T-helper 1 cell treated with Interleukin-12 subunit alpha and Interleukin-12 subunit beta and Interleukin-4 antibody, amounts not matched to agents 30 μg/mL and 1 μg/mL, for 36 hours (primary cell): Measurements from ENCODE around the gene SLC35F3.

Experiments
- H3K27ac Mint-ChIP-seq: one replicate; pipeline ENCODE4 v1.8.0; 2021; ENCODE audit warnings: mild to moderate bottlenecking, mixed read lengths
- H3K27me3 Mint-ChIP-seq: one replicate; pipeline ENCODE4 v1.8.0; 2021; ENCODE audit warnings: low read depth, mixed read lengths
- H3K36me3 Mint-ChIP-seq: one replicate; pipeline ENCODE4 v1.8.0; 2021; ENCODE audit warnings: low read depth, mixed read lengths
- H3K4me1 Mint-ChIP-seq: one replicate; pipeline ENCODE4 v1.8.0; 2021; ENCODE audit warnings: low read depth, mixed read lengths
- H3K4me3 Mint-ChIP-seq: one replicate; pipeline ENCODE4 v1.8.0; 2021; ENCODE audit warnings: mild to moderate bottlenecking, moderate library complexity, mixed read lengths
- H3K9me3 Mint-ChIP-seq: one replicate; pipeline ENCODE4 v1.8.0; 2021; ENCODE audit warnings: mixed read lengths

SLC35F3 gene

DNA sequence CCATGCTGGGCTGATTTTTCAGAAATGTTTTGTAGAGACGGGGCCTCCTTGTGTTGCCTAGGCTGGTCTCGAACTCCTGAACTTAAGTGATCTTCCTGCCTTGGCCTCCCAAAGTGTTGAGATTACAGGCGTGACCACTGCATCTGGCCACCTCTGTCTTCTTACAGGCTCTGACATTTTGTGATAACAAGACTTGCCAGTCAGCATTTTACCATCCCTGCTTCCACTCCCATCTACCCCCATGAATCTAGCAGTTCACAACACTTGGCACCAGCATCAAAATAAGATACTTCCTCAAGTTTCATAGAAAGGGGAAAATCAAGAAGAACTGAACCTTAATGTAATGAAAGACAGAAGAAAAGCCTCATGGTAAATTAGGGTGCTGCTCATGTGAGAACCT lies 32.4 kb downstream of the SLC35F3 start:
- H3K27me3 Mint-ChIP-seq: no peaks in the 10 kb centered on the region
- H3K27ac Mint-ChIP-seq: no peak overlapping the region
- H3K4me1 Mint-ChIP-seq: no peaks in the 10 kb centered on the region
- H3K36me3 Mint-ChIP-seq: no peaks in the 10 kb centered on the region
- no peaks in the 10 kb centered on the region for H3K9me3 Mint-ChIP-seq
- H3K4me3 Mint-ChIP-seq: no peak overlapping the region

DNA sequence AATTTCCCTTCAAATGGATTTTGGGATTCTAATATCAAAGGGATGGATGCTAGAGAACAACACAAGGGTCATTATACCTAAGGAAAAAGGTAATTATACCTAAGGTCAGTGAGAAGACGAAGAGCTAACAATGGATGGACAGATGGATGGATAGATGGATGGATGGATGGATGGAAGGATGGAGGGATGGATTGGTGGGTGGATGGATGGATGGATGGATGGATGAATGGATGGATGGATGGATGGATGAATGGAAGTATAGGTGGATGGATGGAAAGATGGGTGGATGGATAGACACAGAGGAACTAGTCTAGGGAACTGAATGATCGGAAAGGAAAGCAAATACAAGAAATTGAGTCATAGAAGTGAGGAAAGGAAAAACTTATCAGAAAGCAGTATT lies 34.0 kb downstream of the SLC35F3 start:
- Mint-ChIP-seq H3K9me3 (no peaks in the 10 kb centered on the region), H3K27me3 (no peaks in the 10 kb centered on the region)

DNA sequence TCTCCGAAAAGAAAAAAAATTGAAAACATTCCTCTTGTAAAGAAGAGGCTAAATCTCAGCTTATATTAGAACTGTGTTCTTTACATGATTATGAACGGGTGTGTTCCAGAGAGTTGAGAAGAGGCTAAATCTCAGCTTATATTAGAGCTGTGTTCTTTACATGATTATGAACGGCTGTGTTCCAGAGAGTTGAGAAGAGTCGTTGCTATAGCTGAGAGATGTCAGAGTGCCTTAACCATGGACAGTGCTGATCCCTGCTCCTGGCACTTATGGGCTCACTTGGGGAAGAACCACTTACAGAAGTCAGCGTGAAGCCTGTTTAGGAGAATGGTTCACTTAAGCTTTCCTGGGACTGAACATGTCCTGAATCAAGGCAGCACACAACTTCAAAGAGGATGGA lies 35.0 kb downstream of the SLC35F3 start:
- H3K4me3 Mint-ChIP-seq: no peak overlapping the region
- H3K36me3 Mint-ChIP-seq: no peaks in the 10 kb centered on the region
- H3K4me1 Mint-ChIP-seq: no peaks in the 10 kb centered on the region
- no peaks in the 10 kb centered on the region for H3K9me3 Mint-ChIP-seq
- H3K27ac Mint-ChIP-seq: no peak overlapping the region
- H3K27me3 Mint-ChIP-seq: no peaks in the 10 kb centered on the region

More for the DNA sequence above, 34.0 kb downstream of the SLC35F3 start:
- H3K27ac Mint-ChIP-seq: no peak overlapping the region
- H3K4me3 Mint-ChIP-seq: no peak overlapping the region
- H3K36me3 Mint-ChIP-seq: no peaks in the 10 kb centered on the region
- H3K4me1 Mint-ChIP-seq: no peaks in the 10 kb centered on the region

DNA sequence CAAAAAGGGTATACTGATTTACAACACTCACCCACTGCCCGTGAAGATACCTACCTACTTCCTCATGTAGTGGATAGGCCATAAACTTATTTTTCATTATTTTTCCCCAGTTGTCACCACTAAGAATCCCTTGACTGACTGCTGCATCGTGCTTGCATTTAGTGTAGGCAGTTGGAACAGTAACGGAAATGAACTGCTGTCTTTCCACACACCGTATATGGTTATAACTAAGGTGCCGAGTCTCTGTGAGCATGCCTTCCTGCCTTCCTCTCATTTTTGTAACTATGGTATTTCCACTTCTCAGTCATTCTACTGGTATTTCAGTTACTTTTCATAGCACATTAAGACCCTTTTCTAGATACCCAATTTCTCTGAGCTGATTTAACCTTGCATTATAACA lies 36.4 kb downstream of the SLC35F3 start:
- Mint-ChIP-seq H3K27ac (no peak overlapping the region), H3K27me3 (no peaks in the 10 kb centered on the region), H3K4me3 (no peak overlapping the region), H3K9me3 (no peaks in the 10 kb centered on the region), H3K4me1 (no peaks in the 10 kb centered on the region), H3K36me3 (no peaks in the 10 kb centered on the region)

DNA sequence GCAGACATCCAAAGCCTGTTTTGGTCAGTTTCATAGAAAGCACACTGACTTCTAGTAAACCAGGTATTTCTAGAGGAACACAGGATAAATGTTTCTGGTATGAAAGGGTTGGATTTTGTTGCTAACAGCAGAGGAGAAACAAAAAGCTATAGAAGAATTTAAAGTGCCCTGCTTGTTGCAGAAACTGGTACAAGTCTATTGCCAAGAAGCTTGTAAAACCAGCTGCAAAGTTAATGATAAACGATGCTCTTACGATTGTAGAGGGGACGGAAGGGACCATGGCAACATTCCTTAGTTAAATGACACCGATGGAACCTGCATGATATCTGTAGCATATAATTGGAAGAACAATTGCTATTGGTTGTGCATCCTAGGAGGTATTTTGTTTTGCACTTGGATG lies 40.1 kb downstream of the SLC35F3 start:
- H3K27ac Mint-ChIP-seq: no peak overlapping the region
- no peaks in the 10 kb centered on the region for H3K36me3 Mint-ChIP-seq
- H3K4me1 Mint-ChIP-seq: no peaks in the 10 kb centered on the region

DNA sequence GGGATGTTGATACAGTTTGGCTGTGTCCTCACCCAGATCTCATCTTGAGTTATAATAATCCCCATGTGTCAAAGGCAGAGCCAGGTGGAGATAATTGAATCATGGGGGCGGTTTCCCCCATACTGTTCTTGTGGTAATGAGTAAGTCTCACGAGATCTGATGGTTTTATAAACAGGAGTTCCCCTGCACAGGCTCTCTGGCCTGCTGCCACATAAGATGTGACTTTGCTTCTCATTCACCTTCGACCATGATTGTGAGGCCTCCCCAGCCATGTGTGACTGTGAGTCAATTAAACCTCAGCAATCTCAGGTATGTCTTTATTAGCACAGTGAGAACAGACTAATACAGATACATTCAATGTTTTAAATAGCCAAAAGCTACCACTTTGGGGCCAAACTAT lies 41.1 kb downstream of the SLC35F3 start:
- no peak overlapping the region for H3K4me3 Mint-ChIP-seq
- H3K9me3 Mint-ChIP-seq: no peaks in the 10 kb centered on the region
- no peaks in the 10 kb centered on the region for H3K4me1 Mint-ChIP-seq
- no peaks in the 10 kb centered on the region for H3K27me3 Mint-ChIP-seq
- no peaks in the 10 kb centered on the region for H3K36me3 Mint-ChIP-seq
- H3K27ac Mint-ChIP-seq: no peak overlapping the region

More for the DNA sequence above, 40.1 kb downstream of the SLC35F3 start:
- H3K4me3 Mint-ChIP-seq: no peak overlapping the region
- H3K27me3 Mint-ChIP-seq: no peaks in the 10 kb centered on the region
- H3K9me3 Mint-ChIP-seq: no peaks in the 10 kb centered on the region

DNA sequence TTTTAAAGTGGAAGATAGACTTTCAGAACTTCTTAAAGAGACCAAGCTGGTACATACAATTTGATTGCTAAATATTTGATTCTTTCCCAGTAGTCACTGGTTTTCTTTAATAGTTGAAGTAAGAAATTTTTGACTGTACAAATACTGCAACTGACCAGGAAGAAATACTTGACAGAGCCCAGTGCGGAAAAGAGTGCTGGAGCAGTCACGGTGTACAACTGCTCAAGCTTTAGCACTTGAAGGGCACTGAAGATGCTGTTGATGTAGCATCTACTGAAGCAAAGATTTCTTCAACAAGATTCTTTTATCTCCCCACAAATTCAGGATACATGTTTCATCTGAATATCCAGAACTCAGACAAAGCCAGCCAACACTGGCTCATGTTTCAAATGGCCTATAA lies 41.5 kb downstream of the SLC35F3 start:
- no peaks in the 10 kb centered on the region for H3K9me3 Mint-ChIP-seq
- H3K4me1 Mint-ChIP-seq: no peaks in the 10 kb centered on the region
- H3K27ac Mint-ChIP-seq: no peak overlapping the region
- H3K27me3 Mint-ChIP-seq: no peaks in the 10 kb centered on the region
- H3K36me3 Mint-ChIP-seq: no peaks in the 10 kb centered on the region
- H3K4me3 Mint-ChIP-seq: no peak overlapping the region

DNA sequence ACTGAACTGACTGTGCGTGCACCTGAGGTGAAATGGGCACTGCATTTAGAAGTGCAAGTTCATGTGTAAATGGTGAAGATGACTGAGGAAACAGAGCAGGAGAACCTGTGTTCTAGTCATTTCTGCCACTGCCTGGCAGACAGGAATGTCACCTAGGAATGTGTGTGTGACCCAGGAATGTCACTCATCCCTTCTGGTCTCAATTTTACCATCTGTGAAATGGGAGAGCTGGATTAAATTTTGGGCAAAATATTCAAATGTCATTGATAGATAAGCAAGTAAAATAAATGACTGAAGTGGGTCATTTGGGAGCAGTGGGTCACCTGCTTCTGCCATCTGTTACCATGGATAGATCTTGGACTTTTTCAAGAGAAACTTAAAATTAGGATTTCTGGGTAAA lies 42.2 kb downstream of the SLC35F3 start:
- H3K27me3 Mint-ChIP-seq: no peaks in the 10 kb centered on the region
- H3K36me3 Mint-ChIP-seq: no peaks in the 10 kb centered on the region
- no peak overlapping the region for H3K4me3 Mint-ChIP-seq
- H3K9me3 Mint-ChIP-seq: peaks cover under 1% of the 10 kb centered on the region
- no peaks in the 10 kb centered on the region for H3K4me1 Mint-ChIP-seq
- no peak overlapping the region for H3K27ac Mint-ChIP-seq

DNA sequence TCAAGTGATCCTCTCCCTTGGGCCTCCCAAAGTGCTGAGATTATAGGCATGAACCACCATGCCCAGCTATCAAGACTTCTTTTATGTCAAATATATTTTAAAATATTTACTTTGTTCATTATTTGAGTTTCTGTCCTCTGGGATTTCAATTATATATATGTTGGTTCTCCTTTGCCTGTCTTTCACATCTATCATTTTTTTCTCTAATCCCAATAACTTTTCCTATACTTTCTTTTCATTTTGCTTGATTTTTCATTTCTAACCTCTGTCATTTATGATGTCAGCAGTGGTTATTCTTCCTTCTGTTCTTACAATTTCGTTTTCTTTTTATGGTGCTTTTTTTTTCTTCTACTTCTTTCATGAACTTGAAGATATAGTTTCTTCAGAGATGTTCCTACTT lies 47.3 kb downstream of the SLC35F3 start:
- H3K4me1 Mint-ChIP-seq: no peaks in the 10 kb centered on the region
- H3K36me3 Mint-ChIP-seq: no peaks in the 10 kb centered on the region

DNA sequence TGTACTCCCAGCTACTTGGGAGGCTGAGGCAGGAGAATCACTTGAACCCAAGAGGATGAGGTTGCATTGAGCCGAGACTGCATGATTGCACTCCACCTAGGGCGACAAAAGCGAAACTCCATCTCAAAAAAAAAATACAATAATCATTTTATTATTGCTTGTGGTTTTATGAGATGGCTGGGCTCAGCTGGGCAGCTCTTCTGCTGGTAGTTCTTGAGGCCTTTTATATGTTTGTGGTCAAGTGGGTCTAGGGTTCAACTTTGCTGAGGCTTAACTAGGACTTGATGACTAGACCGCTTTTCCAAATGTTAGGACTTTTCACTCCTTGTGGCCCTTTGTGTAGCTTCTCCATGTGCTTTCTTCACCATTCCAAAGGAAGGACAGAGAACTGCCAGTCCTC lies 53.2 kb downstream of the SLC35F3 start:
- no peaks in the 10 kb centered on the region for H3K4me1 Mint-ChIP-seq
- H3K4me3 Mint-ChIP-seq: no peak overlapping the region
- H3K27me3 Mint-ChIP-seq: no peaks in the 10 kb centered on the region
- no peaks in the 10 kb centered on the region for H3K36me3 Mint-ChIP-seq
- peaks cover 9% of the 10 kb centered on the region for H3K9me3 Mint-ChIP-seq
- H3K27ac Mint-ChIP-seq: no peak overlapping the region

More for the DNA sequence above, 47.3 kb downstream of the SLC35F3 start:
- H3K27me3 Mint-ChIP-seq: no peaks in the 10 kb centered on the region
- H3K9me3 Mint-ChIP-seq: peaks cover 18% of the 10 kb centered on the region
- H3K4me3 Mint-ChIP-seq: no peak overlapping the region
- no peak overlapping the region for H3K27ac Mint-ChIP-seq

DNA sequence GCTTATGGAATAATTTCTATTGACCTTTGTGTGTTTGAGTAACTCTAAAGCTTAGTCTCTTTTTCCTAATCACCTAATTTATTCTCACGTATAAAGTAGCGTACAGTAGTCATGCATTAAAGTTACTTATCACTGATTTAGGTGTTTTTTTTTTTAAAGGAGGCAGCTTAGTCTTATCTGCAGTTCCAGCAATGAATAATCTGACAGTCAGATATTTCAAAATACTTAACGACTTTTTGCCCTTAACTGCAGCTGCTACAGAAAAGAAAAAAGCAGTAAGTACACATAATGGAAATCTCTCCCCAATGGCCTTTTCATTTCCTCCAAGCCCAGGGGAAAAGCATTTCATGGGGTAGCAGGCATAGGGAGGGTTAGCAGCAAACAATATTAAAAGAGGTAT lies 54.6 kb downstream of the SLC35F3 start:
- Mint-ChIP-seq H3K4me3 (no peak overlapping the region), H3K27me3 (no peaks in the 10 kb centered on the region), H3K9me3 (no peaks in the 10 kb centered on the region), H3K4me1 (no peaks in the 10 kb centered on the region), H3K27ac (no peak overlapping the region), H3K36me3 (no peaks in the 10 kb centered on the region)

DNA sequence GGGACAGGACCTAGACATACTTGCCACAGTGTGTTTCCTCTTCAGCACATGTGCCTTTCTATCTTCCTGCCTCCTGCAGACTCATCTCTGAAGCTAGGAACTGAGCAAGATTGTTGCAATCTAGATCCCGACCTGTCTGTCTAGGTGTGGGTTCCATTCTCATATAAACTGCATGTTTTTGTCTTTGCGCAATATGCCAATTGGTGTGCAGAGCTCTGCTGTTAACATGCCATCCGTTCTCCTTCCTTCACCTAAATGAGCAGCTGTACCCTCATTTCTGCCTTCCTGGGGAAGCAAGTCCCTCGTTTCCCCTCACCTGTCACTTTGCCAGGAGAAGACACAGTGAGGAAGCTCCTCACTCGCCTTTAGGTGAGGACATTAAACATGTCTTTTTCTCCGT lies 55.5 kb downstream of the SLC35F3 start:
- Mint-ChIP-seq H3K9me3 (no peaks in the 10 kb centered on the region), H3K27me3 (no peaks in the 10 kb centered on the region), H3K36me3 (no peaks in the 10 kb centered on the region), H3K4me3 (no peak overlapping the region), H3K4me1 (no peaks in the 10 kb centered on the region), H3K27ac (no peak overlapping the region)

DNA sequence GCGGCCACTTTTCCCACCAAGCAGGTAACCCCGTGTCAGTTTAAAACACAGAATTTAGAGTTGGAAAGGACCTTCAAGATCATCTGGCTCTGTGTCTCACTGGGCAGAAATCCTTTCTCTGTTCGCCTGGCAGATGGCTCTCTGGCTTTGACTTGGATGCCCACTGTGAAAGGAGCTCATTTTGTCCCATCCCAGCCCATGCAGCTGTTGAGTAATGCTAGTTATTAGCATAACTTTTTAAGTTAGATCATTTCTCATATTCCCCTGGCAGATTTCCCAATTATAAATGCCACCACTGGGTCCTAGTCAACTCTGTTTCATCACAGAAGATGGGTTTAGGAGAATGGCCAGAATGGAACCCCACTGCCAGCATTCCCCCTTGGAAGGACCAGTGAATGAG lies 55.9 kb downstream of the SLC35F3 start:
- Mint-ChIP-seq H3K4me1 (no peaks in the 10 kb centered on the region), H3K27ac (no peak overlapping the region), H3K27me3 (no peaks in the 10 kb centered on the region), H3K9me3 (no peaks in the 10 kb centered on the region), H3K36me3 (no peaks in the 10 kb centered on the region), H3K4me3 (no peak overlapping the region)

DNA sequence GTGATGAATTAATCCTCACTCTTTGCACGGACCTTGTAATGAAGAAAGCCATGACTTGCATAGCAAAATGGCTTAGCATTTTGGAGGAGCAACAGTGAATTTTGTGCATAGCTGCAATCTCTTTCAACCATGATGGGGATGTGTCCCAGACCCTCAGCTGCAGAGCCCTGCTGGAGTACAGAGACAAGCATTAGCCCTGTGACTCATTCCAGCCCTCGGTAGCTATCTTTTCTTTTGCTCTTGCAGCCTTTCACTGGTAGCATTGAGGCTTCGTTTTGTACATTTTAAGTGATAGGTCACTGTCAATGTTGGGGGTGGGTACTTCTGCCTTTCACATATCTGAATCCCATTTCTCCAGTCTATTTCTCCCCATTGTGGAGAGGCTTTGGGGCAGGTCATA lies 58.4 kb downstream of the SLC35F3 start:
- no peak overlapping the region for H3K27ac Mint-ChIP-seq
- no peaks in the 10 kb centered on the region for H3K27me3 Mint-ChIP-seq
- no peaks in the 10 kb centered on the region for H3K36me3 Mint-ChIP-seq
- no peaks in the 10 kb centered on the region for H3K4me1 Mint-ChIP-seq
- H3K9me3 Mint-ChIP-seq: no peaks in the 10 kb centered on the region
- no peak overlapping the region for H3K4me3 Mint-ChIP-seq

DNA sequence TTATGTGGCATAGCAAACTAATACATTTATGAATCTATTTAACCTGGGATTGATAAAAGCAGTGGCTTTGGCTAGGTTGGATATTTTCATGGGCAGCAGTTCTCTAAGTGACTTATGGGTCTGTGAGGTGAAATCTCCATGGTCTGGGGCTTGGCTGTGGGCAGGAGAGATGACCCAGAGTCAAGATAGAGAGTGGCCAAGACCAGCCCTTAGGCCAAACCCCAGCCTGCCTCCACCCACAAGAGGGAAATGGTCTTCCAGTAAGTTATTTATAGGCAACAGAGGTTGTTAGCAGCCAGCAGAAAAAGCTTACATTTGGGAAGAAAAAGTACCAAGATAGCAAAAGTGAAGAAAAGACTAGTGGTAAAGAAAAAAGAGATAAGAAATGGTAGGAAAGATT lies 61.4 kb downstream of the SLC35F3 start:
- Mint-ChIP-seq H3K4me1 (no peaks in the 10 kb centered on the region), H3K27me3 (no peaks in the 10 kb centered on the region), H3K4me3 (no peak overlapping the region), H3K27ac (no peak overlapping the region), H3K36me3 (no peaks in the 10 kb centered on the region), H3K9me3 (no peaks in the 10 kb centered on the region)

DNA sequence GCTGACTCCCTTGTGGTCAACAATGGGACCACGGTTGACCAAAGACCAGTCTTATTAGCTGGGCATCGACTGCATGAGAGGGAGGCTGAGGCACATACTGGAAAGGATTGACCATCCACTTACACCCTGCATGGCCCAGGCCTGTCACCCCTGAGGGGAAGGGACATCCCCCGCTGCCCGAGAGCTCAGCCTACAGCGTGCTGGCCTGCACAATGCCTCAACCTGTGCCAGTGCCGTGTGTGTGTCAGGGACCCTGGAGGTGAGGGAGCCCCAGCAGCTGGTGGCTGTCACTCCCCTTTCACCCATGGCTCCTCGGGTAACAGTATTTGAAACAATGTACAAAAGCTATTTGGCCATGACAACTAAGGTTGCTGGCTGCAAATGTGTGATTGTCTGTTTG lies 67.3 kb downstream of the SLC35F3 start:
- Mint-ChIP-seq H3K36me3 (no peaks in the 10 kb centered on the region), H3K27ac (no peak overlapping the region), H3K4me1 (no peaks in the 10 kb centered on the region), H3K27me3 (no peaks in the 10 kb centered on the region), H3K9me3 (no peaks in the 10 kb centered on the region), H3K4me3 (no peak overlapping the region)
